Measurements from ENCODE around the gene COL5A1. TPM values are rescaled to one million over a fixed set of nuclear protein-coding genes. Genes with fewer than 3 reads are reported as not detected.

The COL5A1 gene
- polyA plus RNA-seq, 1 donor (not counting 4 experiments of a cell fraction or from before 2014, with no cell fraction given) = 3.1 TPM

DNA sequence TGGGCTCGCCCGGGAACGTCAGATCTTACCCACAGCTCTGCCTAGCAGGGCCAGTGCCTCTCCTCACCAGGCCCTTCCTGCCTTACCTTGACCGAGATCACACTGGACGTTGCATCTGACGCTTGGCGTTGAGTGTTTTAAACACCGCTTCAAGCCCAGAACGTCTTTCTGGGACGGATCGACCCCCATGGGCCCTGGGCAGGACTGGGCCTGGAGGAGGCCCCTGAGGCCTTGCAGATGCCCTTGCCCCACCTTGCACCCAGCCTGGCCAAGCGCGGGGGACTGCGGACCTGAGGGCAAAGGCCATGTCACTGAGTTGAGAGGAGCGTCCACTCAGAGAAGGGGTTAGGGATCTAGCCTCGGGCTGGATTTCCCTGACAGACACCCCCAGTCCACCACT, 174.7 kb downstream of the COL5A1 start:
- Histone ChIP-seq H3K9me3 (ENCODE audit: control insufficient read depth, low read depth, low read length) (no peaks in the 10 kb centered on the region), H3K4me2 (ENCODE audit: control insufficient read depth, extremely low read depth, insufficient read depth, low read depth, low read length) (no peak overlapping the region), H3K27ac (ENCODE audit: control insufficient read depth, insufficient read depth, low read length) (no peak overlapping the region), H3K4me1 (ENCODE audit: control insufficient read depth, extremely low read depth, insufficient read depth, low read length) (no peaks in the 10 kb centered on the region), H3K27me3 (ENCODE audit: control insufficient read depth, extremely low read depth, insufficient read depth, low read length) (peaks cover 3% of the 10 kb centered on the region), H3K4me3 (ENCODE audit: control insufficient read depth in 2 of 3, extremely low read depth in 1 of 3, insufficient read depth in 2 of 3, low read depth in 1 of 3, low read length in 3 of 3) (no peak overlapping the region), H3K79me2 (ENCODE audit: control insufficient read depth, insufficient read depth, low read length) (no peaks in the 10 kb centered on the region), H4K20me1 (ENCODE audit: control insufficient read depth, extremely low read depth, insufficient read depth, low read length) (no peaks in the 10 kb centered on the region), H3K9me1 (ENCODE audit: control insufficient read depth, extremely low read depth, insufficient read depth, low read length) (no peaks in the 10 kb centered on the region), H2AFZ (ENCODE audit: control insufficient read depth, low read length) (no peak overlapping the region), H3K36me3 (ENCODE audit: control insufficient read depth in 2 of 2, extremely low read depth in 1 of 2, insufficient read depth in 2 of 2, low read length in 2 of 2) (no peaks in the 10 kb centered on the region), H3K9ac (ENCODE audit: control insufficient read depth, extremely low read depth, insufficient read depth, low read length) (no peak overlapping the region)
- TF ChIP-seq EZH2 (IDR thresholded peaks at IDR 0.05; ENCODE audit: low read length) = no peak
- TF ChIP-seq, protein P1, sequence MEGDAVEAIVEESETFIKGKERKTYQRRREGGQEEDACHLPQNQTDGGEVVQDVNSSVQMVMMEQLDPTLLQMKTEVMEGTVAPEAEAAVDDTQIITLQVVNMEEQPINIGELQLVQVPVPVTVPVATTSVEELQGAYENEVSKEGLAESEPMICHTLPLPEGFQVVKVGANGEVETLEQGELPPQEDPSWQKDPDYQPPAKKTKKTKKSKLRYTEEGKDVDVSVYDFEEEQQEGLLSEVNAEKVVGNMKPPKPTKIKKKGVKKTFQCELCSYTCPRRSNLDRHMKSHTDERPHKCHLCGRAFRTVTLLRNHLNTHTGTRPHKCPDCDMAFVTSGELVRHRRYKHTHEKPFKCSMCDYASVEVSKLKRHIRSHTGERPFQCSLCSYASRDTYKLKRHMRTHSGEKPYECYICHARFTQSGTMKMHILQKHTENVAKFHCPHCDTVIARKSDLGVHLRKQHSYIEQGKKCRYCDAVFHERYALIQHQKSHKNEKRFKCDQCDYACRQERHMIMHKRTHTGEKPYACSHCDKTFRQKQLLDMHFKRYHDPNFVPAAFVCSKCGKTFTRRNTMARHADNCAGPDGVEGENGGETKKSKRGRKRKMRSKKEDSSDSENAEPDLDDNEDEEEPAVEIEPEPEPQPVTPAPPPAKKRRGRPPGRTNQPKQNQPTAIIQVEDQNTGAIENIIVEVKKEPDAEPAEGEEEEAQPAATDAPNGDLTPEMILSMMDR (optimal IDR thresholded peaks at IDR 0.05 in 1 of 3, IDR thresholded peaks at IDR 0.05 in 1 of 3, conservative IDR thresholded peaks at IDR 0.05 in 1 of 3; ENCODE audit: extremely low read depth in 1 of 3, insufficient read depth in 2 of 3, low read length in 3 of 3) = no peak
- DNase-seq (ENCODE audit: low read depth, low spot score) (no peak), FAIRE-seq (no peak)
- dilution Hi-C loops (cut with MboI; ENCODE audit: extremely low pct_ligation_motif_present, low sequenced_read_pairs) = no loop called here

DNA sequence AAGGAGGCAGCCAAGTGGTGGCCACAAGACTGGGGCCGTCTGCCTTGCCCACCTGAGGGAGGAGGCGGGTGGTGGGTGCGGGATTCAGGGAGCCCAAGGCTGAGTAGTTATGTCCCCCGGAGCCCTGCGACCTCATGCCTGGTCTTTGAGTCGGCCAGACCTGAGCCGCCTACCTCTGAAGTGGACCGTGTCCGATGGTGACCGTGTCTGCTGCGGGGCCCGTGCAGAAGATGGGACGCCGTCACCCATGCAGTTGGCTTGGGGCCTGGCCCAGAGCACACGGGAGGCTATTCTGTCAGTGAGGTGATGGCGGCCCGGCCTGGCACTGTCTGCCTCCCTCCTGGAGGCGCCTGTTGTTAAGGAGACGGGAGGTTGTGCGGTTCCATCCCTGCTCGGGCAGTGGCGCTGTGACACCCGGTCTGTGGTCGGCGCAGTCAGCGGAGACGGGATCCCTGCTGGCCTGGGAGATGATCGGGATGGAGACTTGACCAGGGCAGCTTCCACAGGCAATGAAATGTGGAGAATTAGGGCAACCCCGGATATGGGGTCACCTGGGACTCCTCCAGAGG, 176.5 kb downstream of the COL5A1 start:
- Histone ChIP-seq H3K9me1 (ENCODE audit: control insufficient read depth, extremely low read depth, insufficient read depth, low read length) (no peaks in the 10 kb centered on the region), H3K79me2 (ENCODE audit: control insufficient read depth, insufficient read depth, low read length) (no peaks in the 10 kb centered on the region), H3K4me3 (ENCODE audit: control insufficient read depth in 2 of 3, extremely low read depth in 1 of 3, insufficient read depth in 2 of 3, low read depth in 1 of 3, low read length in 3 of 3) (no peak overlapping the region), H3K36me3 (ENCODE audit: control insufficient read depth in 2 of 2, extremely low read depth in 1 of 2, insufficient read depth in 2 of 2, low read length in 2 of 2) (no peaks in the 10 kb centered on the region), H3K9ac (ENCODE audit: control insufficient read depth, extremely low read depth, insufficient read depth, low read length) (no peak overlapping the region), H3K9me3 (ENCODE audit: control insufficient read depth, low read depth, low read length) (no peaks in the 10 kb centered on the region), H3K4me1 (ENCODE audit: control insufficient read depth, extremely low read depth, insufficient read depth, low read length) (no peaks in the 10 kb centered on the region), H4K20me1 (ENCODE audit: control insufficient read depth, extremely low read depth, insufficient read depth, low read length) (no peaks in the 10 kb centered on the region), H3K4me2 (ENCODE audit: control insufficient read depth, extremely low read depth, insufficient read depth, low read depth, low read length) (no peak overlapping the region), H3K27me3 (ENCODE audit: control insufficient read depth, extremely low read depth, insufficient read depth, low read length) (peaks cover 3% of the 10 kb centered on the region), H2AFZ (ENCODE audit: control insufficient read depth, low read length) (no peak overlapping the region), H3K27ac (ENCODE audit: control insufficient read depth, insufficient read depth, low read length) (no peak overlapping the region)
- TF ChIP-seq, protein P1 (optimal IDR thresholded peaks at IDR 0.05 in 1 of 3, IDR thresholded peaks at IDR 0.05 in 1 of 3, conservative IDR thresholded peaks at IDR 0.05 in 1 of 3; ENCODE audit: extremely low read depth in 1 of 3, insufficient read depth in 2 of 3, low read length in 3 of 3) = no peak
- no peak for TF ChIP-seq EZH2 (IDR thresholded peaks at IDR 0.05; ENCODE audit: low read length)
- dilution Hi-C loops (cut with MboI; ENCODE audit: extremely low pct_ligation_motif_present, low sequenced_read_pairs) = no loop called here
- FAIRE-seq = no peak
- no peak for DNase-seq (ENCODE audit: low read depth, low spot score)
